ENCODE measurements around the gene PLEKHO1.

- TF ChIP-seq GABPA (IDR thresholded peaks at IDR 0.05; ENCODE audit: low read depth) (no peak), SMC3 (IDR thresholded peaks at IDR 0.05; ENCODE audit: low read depth, low read length) (no peak), CTCF (IDR thresholded peaks at IDR 0.05) (no peak; the same call in 1 of the 2 replicates), TAF1 (IDR thresholded peaks at IDR 0.05; ENCODE audit: borderline replicate concordance, low read depth, low read length) (peak; percentile 39; the same call in 1 of the 2 replicates), FOXM1 (IDR thresholded peaks at IDR 0.05; ENCODE audit: low read depth) (no peak), POLR2AphosphoS5 (IDR thresholded peaks at IDR 0.05; ENCODE audit: low read depth, low read length) (peak; percentile 67), ELF1 (IDR thresholded peaks at IDR 0.05) (no peak), MAX (IDR thresholded peaks at IDR 0.05; ENCODE audit: low read depth) (peak; percentile 88), EP300 (IDR thresholded peaks at IDR 0.05; ENCODE audit: borderline replicate concordance in 1 of 2, low read depth in 1 of 2, low read length in 1 of 2) (peak in 1 of 2 experiments; percentile 60; a peak in 1 of 4 replicates), FOSL2 (IDR thresholded peaks at IDR 0.05; ENCODE audit: borderline replicate concordance, low read depth) (no peak; the same call in 1 of the 2 replicates)
These were observed 13.4 kb downstream of the PLEKHO1 start for GRCh38 chr1:150162862-150163706.
